DND-41 (cell line): Measurements from ENCODE around the gene PSD4.

Experiments used
- EZH2 ChIP-seq: IDR thresholded peaks from 3 replicates; pipeline ENCODE4 v1.6.1; 2012; ENCODE audit warnings: borderline replicate concordance, low read depth, mild to moderate bottlenecking, moderate library complexity, low read length, inconsistent platforms; ENCODE audit not compliant: severe bottlenecking
- TF ChIP-seq, protein P1 (sequence below): IDR thresholded peaks from 2 replicates; pipeline ENCODE4 v1.5.1; 2012; ENCODE audit warnings: borderline replicate concordance, low read length, moderate library complexity, mild to moderate bottlenecking; ENCODE audit not compliant: poor library complexity, severe bottlenecking; ENCODE audit errors: extremely low read depth

- TF ChIP-seq, protein P1, sequence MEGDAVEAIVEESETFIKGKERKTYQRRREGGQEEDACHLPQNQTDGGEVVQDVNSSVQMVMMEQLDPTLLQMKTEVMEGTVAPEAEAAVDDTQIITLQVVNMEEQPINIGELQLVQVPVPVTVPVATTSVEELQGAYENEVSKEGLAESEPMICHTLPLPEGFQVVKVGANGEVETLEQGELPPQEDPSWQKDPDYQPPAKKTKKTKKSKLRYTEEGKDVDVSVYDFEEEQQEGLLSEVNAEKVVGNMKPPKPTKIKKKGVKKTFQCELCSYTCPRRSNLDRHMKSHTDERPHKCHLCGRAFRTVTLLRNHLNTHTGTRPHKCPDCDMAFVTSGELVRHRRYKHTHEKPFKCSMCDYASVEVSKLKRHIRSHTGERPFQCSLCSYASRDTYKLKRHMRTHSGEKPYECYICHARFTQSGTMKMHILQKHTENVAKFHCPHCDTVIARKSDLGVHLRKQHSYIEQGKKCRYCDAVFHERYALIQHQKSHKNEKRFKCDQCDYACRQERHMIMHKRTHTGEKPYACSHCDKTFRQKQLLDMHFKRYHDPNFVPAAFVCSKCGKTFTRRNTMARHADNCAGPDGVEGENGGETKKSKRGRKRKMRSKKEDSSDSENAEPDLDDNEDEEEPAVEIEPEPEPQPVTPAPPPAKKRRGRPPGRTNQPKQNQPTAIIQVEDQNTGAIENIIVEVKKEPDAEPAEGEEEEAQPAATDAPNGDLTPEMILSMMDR, result no peak
- TF ChIP-seq EZH2, result no peak
These were observed 79.7 kb downstream of the PSD4 start for GRCh38 chr2:113253453-113253852.
